Measurements from ENCODE around the gene RIMBP2. TPM values are rescaled to one million over a fixed set of nuclear protein-coding genes. Genes with fewer than 3 reads are reported as not detected.

RIMBP2 gene
- total and polyA plus RNA-seq, 8 donors, result 0.42 to 19.0 (median 16.1) TPM

DNA sequence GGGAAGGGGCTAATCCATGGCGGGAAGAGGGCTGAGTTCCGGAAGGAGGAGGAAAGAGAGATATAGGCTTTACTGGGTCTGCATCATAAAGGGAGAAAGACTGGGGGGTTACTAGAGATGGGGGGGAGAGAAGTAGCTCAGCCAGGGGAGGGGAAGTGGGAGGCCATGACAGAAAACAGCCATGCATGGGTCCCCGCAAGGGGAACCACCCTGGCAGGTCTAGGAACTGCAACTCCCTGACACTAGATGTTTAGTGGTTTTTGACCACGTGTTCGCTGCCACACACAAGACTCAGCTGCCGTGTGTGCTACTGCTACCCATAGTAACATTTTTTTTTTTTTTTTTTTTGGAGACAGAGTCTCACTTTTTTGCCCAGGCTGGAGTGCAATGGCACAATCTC, 145.0 kb downstream of the RIMBP2 start:
- Histone ChIP-seq H3K36me3 (no peaks in the 10 kb centered on the region), H3K27me3 (no peaks in the 10 kb centered on the region), H3K27ac (no peak overlapping the region), H3K9me3 (peaks cover 0 to 7% of the 10 kb centered on the region in 2 donors), H3K4me1 (no peaks in the 10 kb centered on the region), H3K4me3 (no peak overlapping the region)
- intact Hi-C loops (cut with DNase I), result no loop called here
- no peak for ATAC-seq
- no peak for DNase-seq
- TF ChIP-seq, protein P1, sequence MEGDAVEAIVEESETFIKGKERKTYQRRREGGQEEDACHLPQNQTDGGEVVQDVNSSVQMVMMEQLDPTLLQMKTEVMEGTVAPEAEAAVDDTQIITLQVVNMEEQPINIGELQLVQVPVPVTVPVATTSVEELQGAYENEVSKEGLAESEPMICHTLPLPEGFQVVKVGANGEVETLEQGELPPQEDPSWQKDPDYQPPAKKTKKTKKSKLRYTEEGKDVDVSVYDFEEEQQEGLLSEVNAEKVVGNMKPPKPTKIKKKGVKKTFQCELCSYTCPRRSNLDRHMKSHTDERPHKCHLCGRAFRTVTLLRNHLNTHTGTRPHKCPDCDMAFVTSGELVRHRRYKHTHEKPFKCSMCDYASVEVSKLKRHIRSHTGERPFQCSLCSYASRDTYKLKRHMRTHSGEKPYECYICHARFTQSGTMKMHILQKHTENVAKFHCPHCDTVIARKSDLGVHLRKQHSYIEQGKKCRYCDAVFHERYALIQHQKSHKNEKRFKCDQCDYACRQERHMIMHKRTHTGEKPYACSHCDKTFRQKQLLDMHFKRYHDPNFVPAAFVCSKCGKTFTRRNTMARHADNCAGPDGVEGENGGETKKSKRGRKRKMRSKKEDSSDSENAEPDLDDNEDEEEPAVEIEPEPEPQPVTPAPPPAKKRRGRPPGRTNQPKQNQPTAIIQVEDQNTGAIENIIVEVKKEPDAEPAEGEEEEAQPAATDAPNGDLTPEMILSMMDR (IDR thresholded peaks at IDR 0.05), result no peak

DNA sequence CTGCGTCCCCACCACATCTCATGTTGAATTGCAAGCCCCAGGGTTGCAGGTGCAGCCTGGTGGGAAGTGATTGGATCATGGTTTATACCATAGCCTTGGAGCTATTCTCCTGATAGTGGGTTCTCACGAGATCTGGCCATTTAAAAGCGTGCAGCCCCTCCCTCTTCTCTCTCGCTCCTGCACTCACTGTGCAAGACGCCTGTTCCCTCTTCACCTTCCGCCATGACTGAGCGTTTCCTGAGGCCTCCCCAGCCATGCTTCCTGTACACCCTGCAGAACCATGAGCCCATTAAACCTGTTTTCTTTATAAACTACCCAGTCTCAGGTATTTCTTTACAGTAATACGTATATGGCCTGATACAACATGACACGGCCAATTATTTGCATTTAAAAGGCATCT, 146.6 kb downstream of the RIMBP2 start:
- no peak overlapping the region for H3K27ac ChIP-seq
- H3K9me3 ChIP-seq, result peaks cover 0 to 19% of the 10 kb centered on the region in 2 donors
- intact Hi-C loops (cut with DNase I), result no loop called here
- no peaks in the 10 kb centered on the region for H3K36me3 ChIP-seq
- H3K27me3 ChIP-seq, result no peaks in the 10 kb centered on the region
- DNase-seq (no peak), ATAC-seq (no peak)
- H3K4me3 ChIP-seq, result no peak overlapping the region
- TF ChIP-seq, protein P1 (IDR thresholded peaks at IDR 0.05), result no peak
- H3K4me1 ChIP-seq, result no peaks in the 10 kb centered on the region

DNA sequence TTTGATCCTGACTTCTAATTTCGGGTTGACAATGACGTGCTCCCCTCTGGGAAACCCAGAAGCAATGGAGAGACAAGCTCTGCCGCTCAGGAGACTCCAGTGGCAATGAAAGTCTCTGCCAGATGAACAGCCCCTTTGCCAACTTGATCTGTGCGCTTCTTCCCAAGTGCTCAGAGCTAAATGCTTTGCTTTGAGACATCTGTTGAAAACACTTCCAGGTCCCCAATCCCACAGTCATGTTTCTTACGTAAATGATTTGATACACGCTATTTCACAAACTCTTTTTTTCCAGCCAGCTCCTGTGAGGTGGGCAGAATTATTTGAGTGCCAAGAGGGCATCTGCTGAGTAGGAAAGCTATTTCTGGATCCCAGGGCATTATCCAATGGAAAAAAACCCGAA, 147.6 kb downstream of the RIMBP2 start:
- Histone ChIP-seq H3K9me3 (peaks cover 0 to 21% of the 10 kb centered on the region in 2 donors), H3K27ac (no peak overlapping the region), H3K36me3 (no peaks in the 10 kb centered on the region), H3K4me1 (no peaks in the 10 kb centered on the region), H3K4me3 (no peak overlapping the region), H3K27me3 (no peaks in the 10 kb centered on the region)
- intact Hi-C loops (cut with DNase I), result no loop called here
- ATAC-seq (no peak), DNase-seq (no peak)
- TF ChIP-seq, protein P1 (IDR thresholded peaks at IDR 0.05), result no peak

DNA sequence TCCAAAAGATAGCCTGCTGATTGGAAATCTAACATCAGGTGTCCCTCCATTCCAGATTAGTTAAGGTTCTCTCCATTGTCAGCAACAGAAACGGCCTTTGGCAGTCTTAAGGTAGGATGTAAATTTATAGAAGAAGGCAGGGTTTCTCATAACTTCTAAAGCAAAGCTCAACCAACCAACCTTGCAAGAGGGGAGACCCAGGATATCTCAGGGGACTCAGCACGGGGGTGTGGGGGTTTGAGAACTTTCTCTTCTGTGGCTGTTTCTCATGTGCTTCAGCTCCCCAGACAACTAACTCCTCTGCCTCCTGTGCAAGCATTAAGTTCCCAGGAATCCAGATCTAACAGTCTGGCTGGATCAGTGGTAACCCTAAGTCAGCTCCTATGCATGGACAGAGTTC, 148.1 kb downstream of the RIMBP2 start:
- Histone ChIP-seq H3K27ac (no peak overlapping the region), H3K27me3 (no peaks in the 10 kb centered on the region), H3K4me3 (no peak overlapping the region), H3K36me3 (no peaks in the 10 kb centered on the region), H3K4me1 (no peaks in the 10 kb centered on the region), H3K9me3 (peaks cover 0 to 21% of the 10 kb centered on the region in 2 donors)
- no peak for DNase-seq
- TF ChIP-seq, protein P1 (IDR thresholded peaks at IDR 0.05), result no peak
- intact Hi-C loops (cut with DNase I), result no loop called here
- no peak for ATAC-seq

DNA sequence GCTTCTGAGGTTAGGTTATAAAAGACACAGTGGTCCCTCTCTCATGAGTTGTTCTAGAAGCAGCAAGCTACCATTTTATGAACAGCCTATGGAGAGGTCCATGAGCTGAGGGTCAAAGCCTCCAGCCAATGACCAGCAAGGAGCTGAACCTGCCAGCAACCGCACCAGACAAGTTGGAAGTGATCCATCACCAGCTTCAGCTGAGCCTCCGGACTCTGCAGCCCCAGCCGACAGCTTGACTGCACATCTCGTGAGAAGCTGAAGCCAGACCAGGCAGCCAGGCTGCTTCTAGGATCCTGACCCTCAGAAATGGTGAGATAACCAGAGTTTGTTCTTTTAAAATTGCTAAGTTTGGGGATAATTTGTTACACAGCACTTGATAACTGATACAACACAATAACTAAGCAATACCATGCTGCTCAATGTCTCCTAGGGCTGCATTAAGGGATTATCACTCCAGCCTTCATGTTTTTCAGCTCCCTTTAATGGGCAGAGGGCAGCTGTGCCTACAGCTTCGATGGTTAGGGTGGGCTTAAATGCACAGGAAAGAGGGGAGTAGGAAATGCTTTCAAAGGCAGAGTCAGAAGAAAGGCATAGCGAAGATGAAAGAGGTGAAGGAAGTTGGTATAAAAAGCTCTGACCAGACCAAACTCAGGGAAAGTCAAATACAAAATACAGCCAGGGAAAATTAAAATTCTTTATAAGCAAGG, 149.5 kb downstream of the RIMBP2 start:
- intact Hi-C loops (cut with DNase I), result no loop called here
- no peak for ATAC-seq

More for the DNA sequence above, 149.5 kb downstream of the RIMBP2 start:
- no peaks in the 10 kb centered on the region for H3K27me3 ChIP-seq
- H3K9me3 ChIP-seq, result peaks cover 0 to 21% of the 10 kb centered on the region in 2 donors
- no peaks in the 10 kb centered on the region for H3K36me3 ChIP-seq
- TF ChIP-seq, protein P1 (IDR thresholded peaks at IDR 0.05), result no peak
- H3K27ac ChIP-seq, result no peak overlapping the region
- no peaks in the 10 kb centered on the region for H3K4me1 ChIP-seq
- DNase-seq, result no peak
- H3K4me3 ChIP-seq, result no peak overlapping the region
